Skeletal muscle satellite cell (primary cell): ENCODE measurements around the gene ST8SIA6. TPM values are rescaled to one million over a fixed set of nuclear protein-coding genes. Genes with fewer than 3 reads are reported as not detected.

Experiments
- H3K27me3 ChIP-seq: 2 replicates; pipeline ENCODE4 v1.7.0; 2013; ENCODE audit warnings: low read length; ENCODE audit not compliant: control insufficient read depth, insufficient read depth
- H3K36me3 ChIP-seq: 2 replicates; pipeline ENCODE4 v1.7.0; 2013; ENCODE audit warnings: mild to moderate bottlenecking, control low read depth, low read length; ENCODE audit not compliant: insufficient read depth
- H3K4me1 ChIP-seq: 2 replicates; pipeline ENCODE4 v1.7.0; 2013; ENCODE audit warnings: low read length; ENCODE audit not compliant: control insufficient read depth, insufficient read depth
- H3K4me2 ChIP-seq: 2 replicates; pipeline ENCODE4 v1.7.0; 2013; ENCODE audit warnings: mild to moderate bottlenecking, low read length
- H3K4me3 ChIP-seq: 2 replicates; pipeline ENCODE4 v1.7.0; 2013; ENCODE audit warnings: low read length
- H3K9ac ChIP-seq: 2 replicates; pipeline ENCODE4 v1.7.0; 2013; ENCODE audit warnings: mild to moderate bottlenecking, low read depth, low read length, moderate library complexity
- H3K9me3 ChIP-seq: replicated peaks from 2 replicates; pipeline ENCODE4 v1.7.0; 2013; ENCODE audit warnings: mild to moderate bottlenecking, control low read depth, low read length
- small RNA-seq: library from RNA; depleted of rRNA; stranded (forward); fragments of <200 nt; gene quantifications from one replicate; pipeline ENCODE3, GENCODE V24; 2012

ST8SIA6 gene

GRCh38 chr10:17273403-17273802 lies 181.0 kb downstream of the ST8SIA6 start:
- Histone ChIP-seq H3K4me3 (no peak overlapping the region), H3K4me1 (no peaks in the 10 kb centered on the region), H3K4me2 (no peak overlapping the region), H3K9ac (no peak overlapping the region), H3K9me3 (no peaks in the 10 kb centered on the region), H3K36me3 (no peaks in the 10 kb centered on the region), H3K27me3 (peaks cover 8% of the 10 kb centered on the region)

- H3K9me3 ChIP-seq: no peaks in the 10 kb centered on the region
- H3K27me3 ChIP-seq: peaks cover 13% of the 10 kb centered on the region
- no peak overlapping the region for H3K4me2 ChIP-seq
- no peak overlapping the region for H3K4me3 ChIP-seq
- H3K36me3 ChIP-seq: no peaks in the 10 kb centered on the region
- H3K9ac ChIP-seq: no peak overlapping the region
- no peaks in the 10 kb centered on the region for H3K4me1 ChIP-seq
Observed at GRCh38 chr10:17272648-17273047, 181.7 kb downstream of the ST8SIA6 start.

Small RNAs within 50 kb of the gene (small RNA-seq; reads per million reads assigned to genes)
- not detected for gene RF00019
